Left ventricle myocardium inferior (tissue), 1 donor: ENCODE results near the gene SLC12A4. TPM values are rescaled to one million over a fixed set of nuclear protein-coding genes. Genes with fewer than 3 reads are reported as not detected.

ENCODE experiments used
- DNase-seq: peaks from one replicate; pipeline ENCODE4 v3.0.0-alpha.2; 2020
- H3K27ac ChIP-seq: fragments of 200-600 bp; replicated peaks from 2 replicates; pipeline ENCODE4 v1.8.0; 2021
- H3K27me3 ChIP-seq: fragments of 200-600 bp; 2 replicates; pipeline ENCODE4 v1.8.0; 2021; ENCODE audit warnings: low read depth
- H3K36me3 ChIP-seq: fragments of 200-600 bp; 2 replicates; pipeline ENCODE4 v1.8.0; 2021
- H3K4me1 ChIP-seq: fragments of 200-600 bp; 2 replicates; pipeline ENCODE4 v1.8.0; 2021
- H3K4me3 ChIP-seq: fragments of 200-600 bp; 2 replicates; pipeline ENCODE4 v1.8.0; 2021; ENCODE audit warnings: mild to moderate bottlenecking, moderate library complexity
- H3K9me3 ChIP-seq: fragments of 200-600 bp; replicated peaks from 2 replicates; pipeline ENCODE4 v1.8.0; 2021
- intact Hi-C: fragments of 100-400 bp; cut with micrococcal nuclease; formaldehyde crosslinking; loops from one replicate; pipeline ENCODE4 v1.11.0; 2022
- total RNA-seq: library from RNA; stranded (reverse); fragmentation: NEBNext Ultra II Directional; extraction: Animal tissue kit (Norgen Biotek cat#: 25700); gene quantifications from one replicate; pipeline ENCODE4 v1.2.1, GENCODE V29; 2021
- TF ChIP-seq, protein P1 (sequence below): fragments of 200-600 bp; IDR thresholded peaks from 2 replicates; pipeline ENCODE4 v1.8.0; 2021; ENCODE audit warnings: antibody characterized with exemption, mild to moderate bottlenecking, borderline replicate concordance
- donor health status: DM: no; HTN: yes; CAD: no; lungs with severe emphysema.

SLC12A4 gene
- total RNA-seq, 1 donor from 2014 or later: 79.2 TPM

DNA sequence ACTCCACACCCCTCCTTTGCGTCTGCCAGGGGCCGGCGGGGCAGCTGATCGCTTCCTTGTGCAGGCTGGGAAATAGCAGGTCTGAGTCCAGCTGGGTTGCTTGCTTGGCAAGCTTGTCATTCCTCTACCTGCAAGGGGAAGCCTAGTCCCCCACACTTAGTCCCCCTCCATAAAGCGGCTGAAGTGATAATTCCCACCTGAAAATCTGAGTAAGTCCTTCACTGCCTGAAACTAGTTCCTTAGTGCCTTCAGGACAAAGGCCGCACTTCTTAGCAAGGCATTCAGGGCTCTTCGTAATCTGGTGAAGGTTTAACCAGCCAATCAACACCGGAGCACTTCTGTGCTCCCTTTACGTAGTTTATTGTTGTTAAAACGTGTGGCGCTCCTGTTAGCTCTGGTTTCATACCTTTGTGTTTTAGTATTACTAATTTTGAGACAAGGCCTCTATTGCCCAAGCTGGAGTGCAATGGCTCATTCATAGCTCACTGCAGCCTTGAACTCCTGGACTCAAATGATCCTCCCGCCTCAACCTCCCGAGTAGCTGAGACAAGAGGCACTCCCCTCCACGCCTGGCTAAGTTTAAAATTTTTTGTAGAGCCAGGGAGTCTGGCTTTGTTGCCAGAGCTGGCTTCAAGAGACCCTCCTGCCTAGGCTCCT, 74.6 kb downstream of the SLC12A4 start:
- Histone ChIP-seq H3K4me1 (peaks cover 62% of the 10 kb centered on the region), H3K4me3 (peak overlapping the region; percentile 88), H3K27me3 (no peaks in the 10 kb centered on the region), H3K27ac (peak overlapping the region; percentile 96), H3K9me3 (no peaks in the 10 kb centered on the region), H3K36me3 (no peaks in the 10 kb centered on the region)
- TF ChIP-seq, protein P1, sequence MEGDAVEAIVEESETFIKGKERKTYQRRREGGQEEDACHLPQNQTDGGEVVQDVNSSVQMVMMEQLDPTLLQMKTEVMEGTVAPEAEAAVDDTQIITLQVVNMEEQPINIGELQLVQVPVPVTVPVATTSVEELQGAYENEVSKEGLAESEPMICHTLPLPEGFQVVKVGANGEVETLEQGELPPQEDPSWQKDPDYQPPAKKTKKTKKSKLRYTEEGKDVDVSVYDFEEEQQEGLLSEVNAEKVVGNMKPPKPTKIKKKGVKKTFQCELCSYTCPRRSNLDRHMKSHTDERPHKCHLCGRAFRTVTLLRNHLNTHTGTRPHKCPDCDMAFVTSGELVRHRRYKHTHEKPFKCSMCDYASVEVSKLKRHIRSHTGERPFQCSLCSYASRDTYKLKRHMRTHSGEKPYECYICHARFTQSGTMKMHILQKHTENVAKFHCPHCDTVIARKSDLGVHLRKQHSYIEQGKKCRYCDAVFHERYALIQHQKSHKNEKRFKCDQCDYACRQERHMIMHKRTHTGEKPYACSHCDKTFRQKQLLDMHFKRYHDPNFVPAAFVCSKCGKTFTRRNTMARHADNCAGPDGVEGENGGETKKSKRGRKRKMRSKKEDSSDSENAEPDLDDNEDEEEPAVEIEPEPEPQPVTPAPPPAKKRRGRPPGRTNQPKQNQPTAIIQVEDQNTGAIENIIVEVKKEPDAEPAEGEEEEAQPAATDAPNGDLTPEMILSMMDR: no peak
- intact Hi-C loops: no loop called here
- no peak for DNase-seq

Other genes starting within 250 kb of the SLC12A4 start
- gene GFOD2, start 249.3 kb downstream of the SLC12A4 start, total RNA-seq: 11.1 TPM
- 14.7 TPM for gene RANBP10, start 162.1 kb downstream of the SLC12A4 start, total RNA-seq
- gene TSNAXIP1, start 161.7 kb downstream of the SLC12A4 start, total RNA-seq: 0.49 TPM
- 31.4 TPM for gene THAP11, start 126.3 kb downstream of the SLC12A4 start, total RNA-seq
- 73.6 TPM for gene NUTF2, start 121.7 kb downstream of the SLC12A4 start, total RNA-seq
- 20.2 TPM for gene CENPT, start 120.9 kb downstream of the SLC12A4 start, total RNA-seq
- 33.2 TPM for gene EDC4, start 95.6 kb downstream of the SLC12A4 start, total RNA-seq
- gene NRN1L, start 83.8 kb downstream of the SLC12A4 start, total RNA-seq: 0.49 TPM
- 19.5 TPM for gene PSKH1, start 75.4 kb downstream of the SLC12A4 start, total RNA-seq
- gene CTRL, start 36.8 kb downstream of the SLC12A4 start, total RNA-seq: 0.71 TPM
- 55.8 TPM for gene PSMB10, start 31.8 kb downstream of the SLC12A4 start, total RNA-seq
- gene LCAT, start 24.5 kb downstream of the SLC12A4 start, total RNA-seq: 23.2 TPM
- not detected for gene DPEP3, start 11.9 kb upstream of the SLC12A4 start, total RNA-seq
- 0.99 TPM for gene DPEP2, start 30.8 kb upstream of the SLC12A4 start, total RNA-seq
- not detected for gene DPEP2NB, start 47.3 kb upstream of the SLC12A4 start, total RNA-seq
- gene DDX28, start 54.6 kb upstream of the SLC12A4 start, total RNA-seq: 8.9 TPM
- 6.8 TPM for gene DUS2, start 54.6 kb upstream of the SLC12A4 start, total RNA-seq
- gene NFATC3, start 116.7 kb upstream of the SLC12A4 start, total RNA-seq: 20.9 TPM